HG03135 (cell line): ENCODE measurements around the gene TNPO2.

Source experiments
- ATAC-seq: cut with Tn5 transposase; IDR thresholded peaks from one replicate; pipeline ENCODE4 v1.9.1; 2021; ENCODE audit warnings: mild to moderate bottlenecking, moderate library complexity; ENCODE audit not compliant: unreplicated experiment

TNPO2 gene

GRCh38 chr19:12723641-12724426 is at the start of gene TNPO2:
TNPO2 (minus strand) TSS chr19:12723932; CDS start chr19:12720977, 2,955 bp downstream.
- no peak for ATAC-seq

- no peak for ATAC-seq
Observed at GRCh38 chr19:12772323-12772722, 48.6 kb upstream of the TNPO2 start.

- no peak for ATAC-seq
Observed at GRCh38 chr19:12770922-12771321, 47.2 kb upstream of the TNPO2 start.

GRCh38 chr19:12769689-12770088 is 46.0 kb upstream of the TNPO2 start:
- ATAC-seq: no peak

- no peak for ATAC-seq
Observed at GRCh38 chr19:12767666-12768065, 43.9 kb upstream of the TNPO2 start.

DNA sequence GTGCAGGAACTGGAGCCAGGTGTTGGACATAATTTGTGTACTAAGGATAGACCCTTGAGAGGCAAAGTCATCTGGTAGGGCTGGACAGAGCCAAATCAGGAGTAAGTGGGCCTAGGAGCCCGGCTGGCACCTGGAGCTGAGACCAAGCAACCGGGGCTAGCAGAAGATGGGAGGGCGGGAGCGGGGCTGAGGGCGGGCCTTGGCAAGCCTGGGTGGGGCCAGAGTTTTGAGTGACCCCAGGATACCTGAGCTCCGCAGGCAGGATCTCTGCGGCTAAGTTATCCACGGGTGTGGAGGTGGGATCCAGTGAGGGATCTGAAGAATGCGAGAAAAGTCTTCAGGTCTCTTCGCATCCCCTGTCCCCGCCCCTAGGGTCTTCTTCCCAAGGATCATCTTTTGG is 43.4 kb upstream of the TNPO2 start:
- ATAC-seq: no peak

GRCh38 chr19:12766051-12766521 is 42.4 kb upstream of the TNPO2 start:
- no peak for ATAC-seq

DNA sequence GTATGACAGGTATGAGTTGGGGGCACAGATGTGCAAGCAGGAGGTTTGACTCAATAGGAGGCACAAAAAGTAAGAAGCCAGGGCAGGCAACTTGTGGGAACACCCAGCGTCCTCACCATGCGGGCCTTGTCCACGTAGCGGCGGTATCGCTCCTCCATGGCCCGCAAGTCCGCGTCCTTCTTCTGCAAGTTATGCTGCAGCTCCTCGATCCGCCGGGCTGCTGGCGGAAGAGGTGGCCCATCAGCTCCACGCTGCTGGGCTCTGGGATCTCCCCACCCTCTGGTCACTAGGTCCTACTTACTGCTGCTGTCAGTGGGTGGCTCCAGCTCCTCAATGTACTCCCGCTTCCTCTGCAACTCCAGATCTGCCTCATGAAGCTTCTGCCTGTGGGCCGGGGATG is 41.0 kb upstream of the TNPO2 start:
- ATAC-seq: no peak

- no peak for ATAC-seq
Observed at GRCh38 chr19:12763100-12763499, 39.4 kb upstream of the TNPO2 start.

- ATAC-seq: no peak
Observed at GRCh38 chr19:12759686-12760085, 36.0 kb upstream of the TNPO2 start.

- ATAC-seq: no peak
Observed at GRCh38 chr19:12757544-12758274, 34.0 kb upstream of the TNPO2 start.

DNA sequence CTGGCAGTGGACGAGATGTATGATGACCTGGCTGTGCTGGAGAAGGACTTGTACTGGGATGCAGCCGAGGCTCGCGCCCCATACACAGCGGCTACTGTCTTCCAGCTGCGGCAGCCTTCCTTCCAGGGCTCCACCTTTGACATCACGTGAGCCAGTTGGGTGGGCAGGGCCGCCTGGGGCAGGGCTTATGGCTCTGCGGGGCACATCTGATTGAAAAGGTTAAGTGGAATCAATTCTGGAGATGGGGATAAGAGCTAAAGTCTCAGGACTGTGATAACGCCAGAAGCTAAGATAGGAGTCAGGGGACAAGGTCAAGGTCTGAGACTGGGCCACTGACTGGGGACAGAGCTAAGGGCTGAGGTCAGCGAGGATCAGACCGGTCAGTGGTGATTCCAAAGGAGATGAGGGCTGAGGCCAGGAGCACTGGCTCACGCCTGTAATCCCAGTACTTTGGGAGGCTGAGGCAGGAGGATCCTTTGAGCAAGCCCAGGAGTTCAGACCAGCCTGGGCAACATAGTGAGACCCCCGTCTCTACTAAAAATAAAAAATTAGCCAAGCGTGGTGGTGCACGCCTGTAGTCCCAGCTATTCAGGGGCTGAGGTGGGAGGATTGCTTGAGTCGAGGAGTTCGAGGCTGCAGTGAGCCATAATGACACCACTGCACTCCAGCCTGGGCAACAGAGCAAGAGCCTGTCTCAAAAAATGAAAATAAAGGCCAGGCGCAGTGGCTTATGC is 32.6 kb upstream of the TNPO2 start:
- ATAC-seq: no peak

DNA sequence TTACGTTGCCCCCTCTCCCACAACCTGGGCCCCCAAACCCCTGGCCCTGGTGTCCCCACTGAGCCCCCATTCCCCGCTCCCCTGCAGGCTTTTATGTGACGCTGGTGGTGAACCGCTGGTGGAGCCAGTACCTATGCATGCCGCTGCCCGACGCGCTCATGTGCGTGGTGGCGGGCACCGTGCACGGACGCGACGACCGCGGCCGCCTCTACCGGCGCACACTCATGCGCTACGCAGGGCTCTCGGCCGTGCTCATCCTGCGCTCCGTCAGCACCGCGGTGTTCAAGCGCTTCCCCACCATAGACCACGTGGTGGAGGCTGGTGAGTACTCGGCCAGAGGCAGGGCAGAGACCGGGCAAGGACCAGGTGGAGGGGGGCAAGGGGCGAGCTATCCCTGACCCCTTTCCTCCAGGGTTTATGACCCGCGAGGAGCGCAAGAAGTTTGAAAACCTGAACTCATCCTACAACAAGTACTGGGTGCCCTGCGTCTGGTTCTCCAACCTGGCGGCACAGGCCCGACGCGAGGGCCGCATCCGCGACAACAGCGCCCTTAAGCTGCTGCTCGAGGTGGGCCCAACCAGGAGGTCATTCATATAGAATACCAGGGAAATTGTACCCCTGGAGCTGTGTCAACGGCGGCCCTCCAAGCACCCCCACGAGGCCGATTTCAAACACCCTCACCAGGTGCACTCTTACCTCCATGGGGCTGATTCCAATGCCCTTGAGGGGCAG is 30.9 kb upstream of the TNPO2 start:
- no peak for ATAC-seq

DNA sequence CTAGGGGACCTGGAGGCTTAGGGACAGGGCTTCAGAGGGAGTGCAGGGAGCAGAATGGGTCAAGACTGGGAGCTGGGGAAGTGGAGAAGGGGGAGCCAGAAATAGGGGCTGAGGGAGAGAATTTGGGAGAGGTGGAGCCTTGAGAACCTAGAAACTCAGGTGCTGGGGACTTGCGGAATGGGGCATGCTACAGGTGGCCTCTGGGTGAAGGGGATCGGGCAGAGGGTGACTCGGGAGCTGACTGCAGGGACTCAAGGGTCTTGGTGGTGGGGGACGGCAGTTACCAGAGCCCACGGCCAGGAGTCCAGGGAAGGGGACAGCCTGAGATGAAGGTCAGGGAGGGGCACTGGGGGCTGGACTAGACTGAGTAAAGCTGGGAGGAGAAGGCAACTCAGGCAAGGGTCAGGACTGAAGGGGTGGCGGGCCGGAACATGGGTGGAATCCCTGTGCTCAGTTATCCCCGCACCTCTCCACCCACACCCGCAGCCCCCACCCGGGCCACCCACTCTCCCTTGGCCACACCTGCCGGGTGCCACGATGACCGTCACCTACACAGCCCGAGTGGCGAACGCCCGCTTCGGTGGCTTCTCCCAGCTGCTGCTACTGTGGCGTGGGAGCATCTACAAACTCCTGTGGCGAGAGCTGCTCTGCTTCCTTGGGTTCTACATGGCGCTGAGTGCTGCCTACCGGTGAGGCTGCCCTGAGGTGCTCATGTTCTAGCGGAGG is 28.5 kb upstream of the TNPO2 start:
- no peak for ATAC-seq

GRCh38 chr19:12751635-12752034 is 27.9 kb upstream of the TNPO2 start, which contains the start of gene BEST2:
BEST2 (plus strand) TSS chr19:12751791; CDS start chr19:12752593, 802 bp downstream.
- no peak for ATAC-seq

DNA sequence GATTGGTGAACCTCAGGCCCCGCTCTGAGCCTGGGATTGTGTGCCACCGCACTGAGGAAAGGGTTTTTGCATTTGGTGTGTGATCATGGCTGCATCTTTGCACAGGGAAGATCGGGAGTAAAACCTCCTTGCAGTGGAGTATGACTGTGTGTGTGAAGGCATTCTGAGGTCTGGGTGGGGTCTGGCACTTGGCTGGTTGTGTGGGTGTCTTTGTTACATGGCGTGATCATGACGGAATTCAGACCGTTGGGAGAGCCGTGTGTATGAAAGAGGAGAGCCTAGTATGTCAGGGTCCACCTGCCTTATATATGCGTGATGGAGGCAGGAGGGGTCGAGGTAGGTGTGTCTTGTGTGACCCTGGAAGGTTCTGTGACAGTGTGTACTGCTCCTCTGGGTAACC is 27.1 kb upstream of the TNPO2 start:
- ATAC-seq: no peak

GRCh38 chr19:12749938-12750521 is 26.3 kb upstream of the TNPO2 start:
- ATAC-seq: no peak

- ATAC-seq: no peak
Observed at GRCh38 chr19:12748489-12748888, 24.8 kb upstream of the TNPO2 start.

DNA sequence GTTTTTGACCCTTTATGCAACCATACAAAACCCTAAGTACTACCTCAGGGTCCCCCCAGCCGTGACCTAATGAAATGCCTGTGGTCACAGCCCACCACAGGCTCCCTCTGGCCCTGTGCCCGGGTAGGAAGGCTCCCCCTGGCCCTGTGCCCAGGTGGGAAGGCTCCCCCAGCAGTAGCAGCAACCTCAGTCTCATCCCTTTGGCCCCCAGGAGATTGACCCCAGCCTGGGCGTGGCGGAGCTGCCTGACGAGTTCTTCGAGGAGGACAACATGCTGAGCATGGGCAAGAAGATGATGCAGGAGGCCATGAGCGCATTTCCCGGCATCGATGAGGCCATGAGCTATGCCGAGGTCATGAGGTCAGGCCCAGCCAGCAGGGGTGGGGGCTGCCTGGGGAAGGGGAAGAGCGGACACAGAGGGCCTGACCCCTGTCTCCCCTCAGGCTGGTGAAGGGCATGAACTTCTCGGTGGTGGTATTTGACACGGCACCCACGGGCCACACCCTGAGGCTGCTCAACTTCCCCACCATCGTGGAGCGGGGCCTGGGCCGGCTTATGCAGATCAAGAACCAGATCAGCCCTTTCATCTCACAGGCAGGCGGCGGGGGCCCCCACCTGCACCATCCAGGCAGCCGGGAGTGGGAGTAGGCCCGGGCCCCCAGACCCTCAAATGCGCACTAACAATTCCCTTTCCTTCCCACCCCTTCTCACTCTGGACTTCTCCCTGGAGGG is 21.6 kb upstream of the TNPO2 start:
- no peak for ATAC-seq
